Left ventricle myocardium inferior (tissue), 1 donor: ENCODE results near the gene P2RY14. TPM values are rescaled to one million over a fixed set of nuclear protein-coding genes. Genes with fewer than 3 reads are reported as not detected.

Experiments
- DNase-seq: peaks from one replicate; pipeline ENCODE4 v3.0.0-alpha.2; 2020
- H3K27ac ChIP-seq: fragments of 200-600 bp; replicated peaks from 2 replicates; pipeline ENCODE4 v1.8.0; 2021
- H3K27me3 ChIP-seq: fragments of 200-600 bp; 2 replicates; pipeline ENCODE4 v1.8.0; 2021; ENCODE audit warnings: low read depth
- H3K36me3 ChIP-seq: fragments of 200-600 bp; 2 replicates; pipeline ENCODE4 v1.8.0; 2021
- H3K4me1 ChIP-seq: fragments of 200-600 bp; 2 replicates; pipeline ENCODE4 v1.8.0; 2021
- H3K4me3 ChIP-seq: fragments of 200-600 bp; 2 replicates; pipeline ENCODE4 v1.8.0; 2021; ENCODE audit warnings: mild to moderate bottlenecking, moderate library complexity
- H3K9me3 ChIP-seq: fragments of 200-600 bp; replicated peaks from 2 replicates; pipeline ENCODE4 v1.8.0; 2021
- intact Hi-C: fragments of 100-400 bp; cut with micrococcal nuclease; formaldehyde crosslinking; loops from one replicate; pipeline ENCODE4 v1.11.0; 2022
- total RNA-seq: library from RNA; stranded (reverse); fragmentation: NEBNext Ultra II Directional; extraction: Animal tissue kit (Norgen Biotek cat#: 25700); gene quantifications from one replicate; pipeline ENCODE4 v1.2.1, GENCODE V29; 2021
- TF ChIP-seq, protein P1 (sequence below): fragments of 200-600 bp; IDR thresholded peaks from 2 replicates; pipeline ENCODE4 v1.8.0; 2021; ENCODE audit warnings: antibody characterized with exemption, mild to moderate bottlenecking, borderline replicate concordance
- donor health status: DM: no; HTN: yes; CAD: no; lungs with severe emphysema.

The P2RY14 gene
- total RNA-seq, 1 donor from 2014 or later = 2.9 TPM

DNA sequence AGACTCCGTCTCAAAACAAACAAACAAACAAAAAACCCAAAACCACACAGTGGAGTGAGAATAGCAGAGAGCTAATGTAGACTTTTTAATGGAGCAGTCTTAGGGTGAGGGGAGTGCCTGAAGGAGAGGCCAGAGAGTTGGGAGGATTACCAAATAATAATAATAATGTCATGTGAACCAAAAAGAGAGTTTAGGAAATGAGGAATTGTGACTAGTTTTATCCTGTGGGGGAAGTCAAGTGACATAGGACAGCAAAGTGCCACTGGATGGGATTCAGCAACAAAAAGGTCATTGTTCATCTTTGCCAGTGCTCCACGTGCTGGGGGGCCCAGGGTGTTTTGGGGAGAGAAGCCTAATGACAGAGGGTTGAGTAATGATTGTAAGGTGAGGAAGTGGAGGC, 25.4 kb upstream of the P2RY14 start:
- Histone ChIP-seq H3K4me1 (no peaks in the 10 kb centered on the region), H3K9me3 (no peaks in the 10 kb centered on the region), H3K4me3 (no peak overlapping the region), H3K27ac (no peak overlapping the region), H3K36me3 (no peaks in the 10 kb centered on the region), H3K27me3 (peaks cover 18% of the 10 kb centered on the region)
- intact Hi-C loops = no loop called here
- TF ChIP-seq, protein P1, sequence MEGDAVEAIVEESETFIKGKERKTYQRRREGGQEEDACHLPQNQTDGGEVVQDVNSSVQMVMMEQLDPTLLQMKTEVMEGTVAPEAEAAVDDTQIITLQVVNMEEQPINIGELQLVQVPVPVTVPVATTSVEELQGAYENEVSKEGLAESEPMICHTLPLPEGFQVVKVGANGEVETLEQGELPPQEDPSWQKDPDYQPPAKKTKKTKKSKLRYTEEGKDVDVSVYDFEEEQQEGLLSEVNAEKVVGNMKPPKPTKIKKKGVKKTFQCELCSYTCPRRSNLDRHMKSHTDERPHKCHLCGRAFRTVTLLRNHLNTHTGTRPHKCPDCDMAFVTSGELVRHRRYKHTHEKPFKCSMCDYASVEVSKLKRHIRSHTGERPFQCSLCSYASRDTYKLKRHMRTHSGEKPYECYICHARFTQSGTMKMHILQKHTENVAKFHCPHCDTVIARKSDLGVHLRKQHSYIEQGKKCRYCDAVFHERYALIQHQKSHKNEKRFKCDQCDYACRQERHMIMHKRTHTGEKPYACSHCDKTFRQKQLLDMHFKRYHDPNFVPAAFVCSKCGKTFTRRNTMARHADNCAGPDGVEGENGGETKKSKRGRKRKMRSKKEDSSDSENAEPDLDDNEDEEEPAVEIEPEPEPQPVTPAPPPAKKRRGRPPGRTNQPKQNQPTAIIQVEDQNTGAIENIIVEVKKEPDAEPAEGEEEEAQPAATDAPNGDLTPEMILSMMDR = no peak
- no peak for DNase-seq

DNA sequence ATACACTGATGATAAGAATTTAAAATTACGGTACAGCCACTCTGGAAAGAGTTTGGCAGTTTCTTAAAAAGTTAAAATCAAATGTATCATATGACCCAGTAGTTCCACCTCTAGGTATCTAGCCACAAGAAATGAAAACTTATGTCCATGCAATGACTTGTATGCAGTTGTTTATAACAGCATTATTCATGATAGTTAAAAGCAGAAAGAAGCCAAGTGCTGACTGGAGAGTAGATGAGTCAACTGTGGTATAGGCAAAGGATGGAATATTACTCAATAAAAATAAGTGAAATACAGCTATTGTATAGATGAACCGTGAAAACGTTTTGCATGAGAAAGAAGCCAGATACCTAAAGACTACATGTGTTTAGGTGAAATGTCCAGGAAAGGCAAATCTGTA, 23.4 kb upstream of the P2RY14 start:
- Histone ChIP-seq H3K4me1 (no peaks in the 10 kb centered on the region), H3K27ac (no peak overlapping the region), H3K36me3 (no peaks in the 10 kb centered on the region), H3K27me3 (peaks cover 28% of the 10 kb centered on the region), H3K9me3 (no peaks in the 10 kb centered on the region), H3K4me3 (no peak overlapping the region)
- DNase-seq = no peak
- intact Hi-C loops = no loop called here
- TF ChIP-seq, protein P1 = no peak

DNA sequence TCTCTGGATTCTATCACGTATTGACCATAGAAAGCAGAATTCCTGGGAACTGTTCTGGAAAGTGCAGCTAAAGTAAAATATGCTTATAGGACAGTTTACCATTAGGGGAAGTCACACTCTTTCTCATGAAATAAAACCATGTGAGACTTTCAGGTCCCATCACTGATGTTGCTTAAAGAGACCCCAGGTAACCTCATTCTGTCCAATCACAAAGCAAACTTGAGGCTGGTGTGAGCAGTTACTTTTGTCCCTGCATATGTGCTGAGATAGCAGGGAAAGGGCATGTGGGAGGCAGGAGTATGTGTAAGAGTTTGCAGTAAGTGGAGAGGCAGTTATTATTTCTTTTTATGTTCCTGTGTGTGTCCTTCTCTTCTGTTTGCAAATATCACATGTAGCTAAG, 22.2 kb upstream of the P2RY14 start:
- intact Hi-C loops = no loop called here
- DNase-seq = no peak
- H3K36me3 ChIP-seq = no peaks in the 10 kb centered on the region
- no peaks in the 10 kb centered on the region for H3K9me3 ChIP-seq
- no peak overlapping the region for H3K27ac ChIP-seq
- H3K4me3 ChIP-seq = no peak overlapping the region
- H3K27me3 ChIP-seq = peaks cover 28% of the 10 kb centered on the region
- TF ChIP-seq, protein P1 = no peak
- H3K4me1 ChIP-seq = no peaks in the 10 kb centered on the region

DNA sequence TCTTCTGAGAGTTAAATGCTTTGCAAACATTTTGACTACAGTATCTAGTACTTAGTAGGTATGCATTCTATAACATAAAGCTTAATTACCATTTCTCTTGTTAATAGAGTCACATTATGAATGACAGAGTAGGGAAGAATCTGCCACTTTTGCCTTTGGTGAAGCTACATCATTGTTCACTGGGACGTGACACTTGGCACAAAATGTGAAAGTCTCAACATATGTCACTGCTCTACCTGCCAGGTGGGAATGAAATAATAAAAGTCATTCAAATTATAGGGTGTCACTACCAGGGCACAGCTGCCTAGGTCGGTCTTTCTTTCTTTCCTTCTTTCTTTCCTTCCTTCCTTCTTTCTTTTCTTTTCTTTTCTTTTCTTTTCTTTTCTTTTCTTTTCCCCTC, 20.7 kb upstream of the P2RY14 start:
- TF ChIP-seq, protein P1 = no peak
- no peak for DNase-seq
- no peak overlapping the region for H3K4me3 ChIP-seq
- H3K36me3 ChIP-seq = no peaks in the 10 kb centered on the region
- peaks cover 28% of the 10 kb centered on the region for H3K27me3 ChIP-seq
- H3K27ac ChIP-seq = no peak overlapping the region
- intact Hi-C loops = no loop called here
- no peaks in the 10 kb centered on the region for H3K9me3 ChIP-seq
- no peaks in the 10 kb centered on the region for H3K4me1 ChIP-seq

DNA sequence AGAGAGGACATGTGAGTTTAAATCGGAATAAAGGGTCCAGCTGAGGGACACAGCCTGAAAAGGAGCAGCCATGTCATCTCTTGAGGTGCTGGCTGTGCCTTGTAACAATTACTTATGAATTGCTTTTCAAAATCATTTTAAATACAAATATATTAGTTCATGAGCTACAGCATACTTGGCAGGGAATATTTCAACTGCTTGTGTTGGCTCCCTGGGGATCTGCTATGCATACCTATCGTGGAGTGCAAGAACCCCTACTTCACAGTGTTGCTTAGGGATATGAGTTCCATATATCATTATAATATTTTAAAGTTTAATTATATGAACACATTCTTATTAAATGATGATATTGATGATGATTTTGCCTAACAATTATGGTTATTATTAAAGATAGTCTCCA, 19.1 kb upstream of the P2RY14 start:
- peaks cover 31% of the 10 kb centered on the region for H3K27me3 ChIP-seq
- H3K36me3 ChIP-seq = no peaks in the 10 kb centered on the region
- TF ChIP-seq, protein P1 = no peak
- no peak for DNase-seq
- no peak overlapping the region for H3K27ac ChIP-seq
- H3K4me1 ChIP-seq = no peaks in the 10 kb centered on the region
- no peak overlapping the region for H3K4me3 ChIP-seq
- intact Hi-C loops = no loop called here
- no peaks in the 10 kb centered on the region for H3K9me3 ChIP-seq

DNA sequence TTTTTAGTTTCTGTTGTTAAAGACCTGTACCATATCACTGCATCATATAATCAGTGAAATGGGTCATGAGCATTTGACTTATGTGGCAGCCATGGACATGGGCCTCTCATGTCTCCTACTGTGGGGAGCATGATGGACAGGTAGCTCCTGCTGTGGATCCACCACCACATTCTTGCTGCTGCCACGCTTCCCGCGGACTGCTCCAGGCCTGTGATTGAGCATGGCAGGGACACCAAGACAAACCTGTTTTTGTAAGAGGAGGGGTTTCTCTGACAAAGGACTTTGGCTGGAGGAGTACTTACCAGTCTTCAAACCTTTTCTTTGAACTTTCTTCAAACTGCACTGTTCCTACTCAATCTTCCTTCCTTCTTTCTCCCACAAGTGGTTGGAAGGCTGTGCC, 17.9 kb upstream of the P2RY14 start:
- TF ChIP-seq, protein P1 = no peak
- no peak overlapping the region for H3K27ac ChIP-seq
- peaks cover 32% of the 10 kb centered on the region for H3K27me3 ChIP-seq
- no peak for DNase-seq
- H3K4me3 ChIP-seq = no peak overlapping the region
- intact Hi-C loops = no loop called here
- no peaks in the 10 kb centered on the region for H3K36me3 ChIP-seq
- H3K4me1 ChIP-seq = no peaks in the 10 kb centered on the region
- no peaks in the 10 kb centered on the region for H3K9me3 ChIP-seq
